Spleen (tissue), 11 donors: ENCODE measurements around the gene SFT2D1. TPM values are rescaled to one million over a fixed set of nuclear protein-coding genes. Genes with fewer than 3 reads are reported as not detected.

ENCODE experiments used
- DNase-seq: peaks from one replicate; pipeline ENCODE4 v3.0.0-alpha.2; 2020
- H3K27ac ChIP-seq, 8 donors: fragments of 200-600 bp; sonication (generic) in 7 of 8; 1 replicate in 4 of 8; 2 replicates in 4 of 8; pipeline versions ENCODE4 v1.5.0 to v1.8.0; 2016 to 2021; ENCODE audit warnings: inconsistent platforms in 4 of 8, mild to moderate bottlenecking in 4 of 8, moderate library complexity in 1 of 8
- H3K27me3 ChIP-seq, 7 donors: fragments of 200-600 bp; sonication (generic) in 6 of 7; replicated peaks in 1 of 7; 1 replicate in 4 of 7; 2 replicates in 3 of 7; pipeline versions ENCODE4 v1.5.0 to v1.8.0; 2016 to 2021; ENCODE audit warnings: inconsistent platforms in 3 of 7, mild to moderate bottlenecking in 1 of 7
- H3K36me3 ChIP-seq, 6 donors: fragments of 200-600 bp; sonication (generic) in 5 of 6; 1 replicate in 4 of 6; 2 replicates in 2 of 6; pipeline versions ENCODE4 v1.5.0 to v1.8.0; 2016 to 2021; ENCODE audit warnings: inconsistent platforms in 2 of 6
- H3K4me1 ChIP-seq, 6 donors: fragments of 200-600 bp; sonication (generic) in 5 of 6; 1 replicate in 3 of 6; 2 replicates in 3 of 6; pipeline versions ENCODE4 v1.5.0 to v1.8.0; 2016 to 2021; ENCODE audit warnings: inconsistent platforms in 3 of 6
- H3K4me3 ChIP-seq, 8 donors: fragments of 200-600 bp; sonication (generic) in 7 of 8; 1 replicate in 4 of 8; 2 replicates in 4 of 8; pipeline versions ENCODE4 v1.5.0 to v1.8.0; 2016 to 2021; ENCODE audit warnings: inconsistent platforms in 4 of 8, mild to moderate bottlenecking in 4 of 8, moderate library complexity in 2 of 8
- H3K9me3 ChIP-seq, 8 donors: fragments of 200-600 bp; sonication (generic) in 7 of 8; 1 replicate in 4 of 8; 2 replicates in 4 of 8; pipeline versions ENCODE4 v1.5.0 to v1.8.0; 2016 to 2021; ENCODE audit warnings: inconsistent platforms in 4 of 8
- POLR2A ChIP-seq, 3 donors: fragments of 450-650 bp; IDR thresholded peaks; one replicate each; pipeline ENCODE4 v1.5.1; 2017; ENCODE audit warnings: antibody characterized with exemption in 3 of 3, mild to moderate bottlenecking in 1 of 3
- POLR2AphosphoS5 ChIP-seq, 3 donors: sonication (generic); formaldehyde crosslinking; IDR thresholded peaks; one replicate each; pipeline ENCODE4 v1.5.1; 2017; ENCODE audit warnings: antibody characterized with exemption in 3 of 3
- WGBS, 5 donors: extraction: QIAGEN DNeasy Blood & Tissue Kit in 3 of 5; methylation state at CpG; one replicate each; pipeline versions ENCODE4 v1.1.5 to v1.1.7; 2013 to 2018; 5-methylcytosine and 5-hydroxymethylcytosine counted together
- intact Hi-C: fragments of 100-400 bp; cut with DNase I; formaldehyde crosslinking; loops from one replicate; pipeline ENCODE4 v1.15.0; 2023; ENCODE audit warnings: low total_unique reads
- polyA plus RNA-seq, 3 donors: library from polyadenylated mRNA; stranded (reverse); fragments of 200-250 nt; gene quantifications; one replicate each; pipeline ENCODE4 v1.2.1, GENCODE V29; 2013
- total RNA-seq, 7 donors: library from RNA; depleted of rRNA in 3 of 7; stranded (reverse); fragments of >200 nt in 3 of 7; fragmentation: NEBNext Ultra II Directional in 4 of 7; extraction: Animal tissue kit (Norgen Biotek cat#: 25700) in 4 of 7; gene quantifications; one replicate each; pipeline versions ENCODE4 v1.1.0 to v1.2.1, GENCODE V29; 2016 to 2021
- TF ChIP-seq, protein P1 (sequence below), 11 experiments: fragments of 200-600 bp in 7 of 11; fragments of 450-650 bp in 4 of 11; sonication (generic) in 4 of 11; IDR thresholded peaks in 8 of 11; conservative IDR thresholded peaks in 3 of 11; 1 replicate in 7 of 11; 2 replicates in 4 of 11; pipeline versions ENCODE4 v1.4.0 to v1.8.0; 2016 to 2021; ENCODE audit warnings: antibody characterized with exemption in 11 of 11, inconsistent platforms in 4 of 11, mild to moderate bottlenecking in 1 of 11
- donor health status: healthy with polysubstance abuse.
- donor health status: DM: no; HTN: no; CAD: no; lungs with moderate emphysema.
- donor health status: DM: no; HTN: no; CAD: no.
- donor health status: Bipolar disorder and iron deficiency.
- donor health status: healthy.
- donor health status: DM: no; HTN: no; CAD: no.
- donor health status: DM: yes; HTN: yes; CAD: no.

SFT2D1 gene
- total and polyA plus RNA-seq, 10 donors, result 46.0 to 71.0 (median 55.5) TPM

DNA sequence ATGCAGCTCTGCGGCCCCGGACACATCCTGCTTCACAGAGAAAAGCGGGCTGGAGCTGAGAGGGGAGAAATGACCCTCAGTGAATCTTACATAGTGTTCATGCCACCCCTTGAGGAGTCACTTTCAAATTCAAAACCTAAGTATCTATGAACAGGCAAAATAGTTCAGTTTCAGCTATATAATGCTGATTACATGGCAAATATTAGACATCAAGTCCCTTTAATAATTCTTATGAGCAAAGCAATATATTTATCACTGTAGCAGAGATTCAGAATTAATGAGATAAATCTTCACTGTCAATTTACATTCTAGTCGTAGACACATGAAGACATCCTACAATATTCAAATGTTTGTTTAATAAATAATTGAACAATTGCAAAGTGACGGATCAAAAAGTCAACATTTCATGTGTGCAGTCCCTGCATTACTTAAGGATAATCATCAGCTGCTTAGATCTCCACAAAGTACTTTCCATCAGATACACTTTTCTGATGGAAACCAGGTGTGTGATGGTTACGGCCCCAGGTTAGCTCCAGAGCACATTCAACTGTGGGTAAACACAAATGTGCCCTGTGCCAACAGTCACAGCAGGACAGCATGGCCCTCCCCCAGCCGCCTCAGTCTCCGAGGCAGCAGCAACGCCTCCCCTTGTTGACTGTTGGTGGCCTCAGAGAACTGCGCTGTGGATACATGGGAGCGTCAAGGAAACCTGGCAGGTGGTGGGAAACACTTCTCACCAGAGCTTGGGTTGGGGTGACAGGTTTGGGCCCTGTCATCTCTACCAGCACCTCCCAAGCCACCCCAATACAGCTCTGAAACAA lies 33.4 kb downstream of the SFT2D1 start:
- H3K36me3 ChIP-seq, result no peaks in the 10 kb centered on the region
- TF ChIP-seq, protein P1, sequence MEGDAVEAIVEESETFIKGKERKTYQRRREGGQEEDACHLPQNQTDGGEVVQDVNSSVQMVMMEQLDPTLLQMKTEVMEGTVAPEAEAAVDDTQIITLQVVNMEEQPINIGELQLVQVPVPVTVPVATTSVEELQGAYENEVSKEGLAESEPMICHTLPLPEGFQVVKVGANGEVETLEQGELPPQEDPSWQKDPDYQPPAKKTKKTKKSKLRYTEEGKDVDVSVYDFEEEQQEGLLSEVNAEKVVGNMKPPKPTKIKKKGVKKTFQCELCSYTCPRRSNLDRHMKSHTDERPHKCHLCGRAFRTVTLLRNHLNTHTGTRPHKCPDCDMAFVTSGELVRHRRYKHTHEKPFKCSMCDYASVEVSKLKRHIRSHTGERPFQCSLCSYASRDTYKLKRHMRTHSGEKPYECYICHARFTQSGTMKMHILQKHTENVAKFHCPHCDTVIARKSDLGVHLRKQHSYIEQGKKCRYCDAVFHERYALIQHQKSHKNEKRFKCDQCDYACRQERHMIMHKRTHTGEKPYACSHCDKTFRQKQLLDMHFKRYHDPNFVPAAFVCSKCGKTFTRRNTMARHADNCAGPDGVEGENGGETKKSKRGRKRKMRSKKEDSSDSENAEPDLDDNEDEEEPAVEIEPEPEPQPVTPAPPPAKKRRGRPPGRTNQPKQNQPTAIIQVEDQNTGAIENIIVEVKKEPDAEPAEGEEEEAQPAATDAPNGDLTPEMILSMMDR (IDR thresholded peaks at IDR 0.05 in 8 of 11, conservative IDR thresholded peaks at IDR 0.05 in 3 of 11), result no peak
- TF ChIP-seq POLR2A (IDR thresholded peaks at IDR 0.05) (no peak), POLR2AphosphoS5 (IDR thresholded peaks at IDR 0.05) (no peak)
- H3K4me1 ChIP-seq, result peaks cover 6 to 28% (median 21%) of the 10 kb centered on the region in 6 donors
- H3K27ac ChIP-seq, result no peak overlapping the region
- H3K9me3 ChIP-seq, result no peaks in the 10 kb centered on the region
- H3K4me3 ChIP-seq, result peak overlapping the region in 6 of 8 donors; percentile 41 to 74 (median 49)
- 59 to 70% (median 68%) methylated on average over 9 to 11 of the region's 11 CpGs for WGBS, 5 donors
- intact Hi-C loops, result no loop called here
- H3K27me3 ChIP-seq, result peaks cover 0 to 68% (median 41%) of the 10 kb centered on the region in 7 donors
- DNase-seq, result no peak

DNA sequence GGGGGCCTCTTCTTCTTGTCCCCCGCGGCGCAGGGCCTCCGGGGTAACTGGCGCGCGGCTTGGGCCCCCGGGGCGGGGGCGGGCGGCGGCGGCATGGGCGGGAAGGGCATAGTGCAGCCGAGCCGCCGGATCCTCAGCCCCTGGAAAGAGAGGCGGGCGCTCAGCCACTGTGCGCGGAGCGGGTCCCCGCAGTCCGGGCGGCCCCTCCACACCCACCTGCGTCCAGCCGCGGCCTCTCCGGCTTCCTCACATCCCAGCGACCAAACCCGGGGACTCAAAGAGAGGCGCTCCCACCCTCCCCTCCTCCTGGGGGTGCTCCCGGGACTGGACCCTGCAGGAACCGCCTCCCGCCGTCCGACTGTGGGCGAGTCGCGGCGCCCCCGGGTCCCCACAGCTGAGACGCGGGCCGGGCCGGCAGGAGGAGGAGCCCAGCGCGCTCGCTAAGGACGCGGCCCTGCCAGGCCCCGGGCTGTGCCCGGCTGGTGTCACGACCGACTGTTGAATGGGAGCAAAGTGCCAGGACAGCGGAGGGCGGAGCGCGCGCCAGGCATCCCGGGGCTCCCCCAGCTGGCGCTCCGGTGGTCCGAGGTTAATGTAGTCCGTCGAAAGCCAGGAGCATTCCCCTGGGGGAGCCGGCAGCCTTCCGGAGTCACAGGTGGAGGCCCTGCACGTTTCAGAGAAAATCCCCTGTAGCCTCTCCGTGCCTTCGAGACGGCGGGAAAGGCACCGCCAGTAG lies 34.1 kb downstream of the SFT2D1 start, which contains the start of gene PRR18:
TSS of gene PRR18 (minus strand) at position 360 of the 736 bp plus-strand sequence. CDS start at position 110, 250 bp downstream.
- no peak within 1 kb of the TSS for H3K27ac ChIP-seq
- peak within 1 kb of the TSS; percentile 25 to 74 (median 45) for H3K4me3 ChIP-seq
- 1 to 2% (median 2%) methylated on average over 21 to 74 of the region's 74 CpGs for WGBS, 5 donors
- DNase-seq, result peak; percentile 74
- no peak for TF ChIP-seq POLR2AphosphoS5 (IDR thresholded peaks at IDR 0.05)
- TF ChIP-seq, protein P1 (IDR thresholded peaks at IDR 0.05 in 8 of 11, conservative IDR thresholded peaks at IDR 0.05 in 3 of 11), result no peak
- no peak for TF ChIP-seq POLR2A (IDR thresholded peaks at IDR 0.05)
- no peaks in the 10 kb centered on the region for H3K36me3 ChIP-seq
- no peaks in the 10 kb centered on the region for H3K9me3 ChIP-seq
- H3K4me1 ChIP-seq, result peaks cover 6 to 28% (median 21%) of the 10 kb centered on the region in 6 donors
- intact Hi-C loops, result no loop called here
- peaks cover 0 to 73% (median 41%) of the 10 kb centered on the region in 7 donors for H3K27me3 ChIP-seq

DNA sequence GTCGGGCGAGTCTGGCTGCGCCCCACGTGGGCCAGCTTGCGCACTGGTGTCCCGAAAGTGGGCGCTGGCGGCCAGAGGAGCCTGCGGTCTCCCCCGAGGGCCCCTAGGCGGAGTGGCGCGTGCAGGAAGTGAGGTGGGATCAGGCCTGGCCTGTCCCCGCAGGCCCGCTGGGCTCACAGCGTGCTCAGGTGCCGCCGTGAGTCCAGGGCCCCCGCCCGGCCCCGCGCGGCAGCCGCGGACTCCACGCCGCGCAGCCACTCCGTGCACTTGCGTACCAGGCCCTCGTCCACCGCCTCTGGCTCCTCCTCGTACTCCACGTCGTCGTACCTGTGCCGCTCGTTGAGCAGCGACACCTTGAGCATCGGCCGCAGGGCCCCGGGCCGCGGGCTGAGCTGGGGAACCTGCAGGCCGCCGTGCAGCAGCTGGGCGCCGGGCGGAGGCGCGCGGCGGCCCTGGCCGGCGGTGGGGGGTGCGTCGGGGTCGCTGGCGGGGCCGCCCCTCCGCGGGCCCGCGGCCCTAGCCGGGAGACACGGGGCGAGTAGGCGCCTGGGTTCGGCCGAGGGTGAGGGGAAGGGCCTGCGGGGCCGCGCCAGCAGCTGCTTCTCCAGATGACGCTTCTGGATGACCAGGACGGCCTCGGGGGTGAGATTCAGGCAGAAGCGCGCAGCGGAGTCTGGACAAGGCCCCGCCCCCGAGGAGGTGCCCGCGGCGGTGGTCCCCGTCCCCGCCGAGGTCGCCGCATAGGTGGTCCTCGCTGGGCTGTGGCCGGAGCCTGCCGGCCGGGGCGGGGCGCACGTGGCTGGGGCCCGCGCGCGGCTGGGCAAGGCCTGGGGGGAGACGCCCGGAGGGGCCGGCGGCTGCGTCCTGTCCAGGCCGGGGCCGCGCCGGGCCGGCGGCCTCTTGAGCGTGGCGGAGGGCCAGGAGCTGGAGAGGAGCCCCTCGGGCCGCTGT lies 35.0 kb downstream of the SFT2D1 start:
- no peaks in the 10 kb centered on the region for H3K9me3 ChIP-seq
- intact Hi-C loops, result no loop called here
- peak; percentile 75 for DNase-seq

More for the DNA sequence above, 35.0 kb downstream of the SFT2D1 start:
- 3 to 7% (median 3%) methylated on average over 29 to 115 of the region's 115 CpGs for WGBS, 5 donors
- H3K36me3 ChIP-seq, result no peaks in the 10 kb centered on the region
- no peak overlapping the region for H3K27ac ChIP-seq
- TF ChIP-seq, protein P1 (IDR thresholded peaks at IDR 0.05 in 8 of 11, conservative IDR thresholded peaks at IDR 0.05 in 3 of 11), result no peak
- no peak for TF ChIP-seq POLR2AphosphoS5 (IDR thresholded peaks at IDR 0.05)
- TF ChIP-seq POLR2A (IDR thresholded peaks at IDR 0.05), result no peak
- peaks cover 6 to 28% (median 21%) of the 10 kb centered on the region in 6 donors for H3K4me1 ChIP-seq
- H3K27me3 ChIP-seq, result peaks cover 0 to 82% (median 41%) of the 10 kb centered on the region in 7 donors
- H3K4me3 ChIP-seq, result peak overlapping the region; percentile 25 to 74 (median 45)
